ENCODE results near the gene DLK1. TPM values are rescaled to one million over a fixed set of nuclear protein-coding genes. Genes with fewer than 3 reads are reported as not detected.

Gene DLK1
- polyA plus RNA-seq, 3 donors: 13.0 to 17.6 (median 15.2) TPM

DNA sequence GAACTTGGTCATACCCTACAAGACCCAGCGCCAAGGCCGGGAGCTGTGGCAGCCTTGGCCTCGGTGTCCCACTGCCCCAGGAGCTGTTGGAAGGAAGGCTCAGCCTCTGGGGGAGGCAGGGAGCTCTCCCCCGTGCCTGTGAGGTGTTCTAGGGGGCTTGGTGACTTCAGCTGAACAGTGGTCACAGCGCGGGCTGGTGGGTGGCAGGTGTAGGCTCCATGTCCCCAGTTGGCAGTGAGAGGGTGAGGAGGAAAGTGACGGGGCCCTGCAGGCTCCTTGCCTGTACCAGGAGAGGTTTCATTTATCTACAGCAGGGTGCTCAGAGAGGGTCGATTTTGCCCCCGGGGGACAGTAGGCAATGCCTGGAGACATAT lies 47.5 kb downstream of the DLK1 start:
- no peak for DNase-seq

DNA sequence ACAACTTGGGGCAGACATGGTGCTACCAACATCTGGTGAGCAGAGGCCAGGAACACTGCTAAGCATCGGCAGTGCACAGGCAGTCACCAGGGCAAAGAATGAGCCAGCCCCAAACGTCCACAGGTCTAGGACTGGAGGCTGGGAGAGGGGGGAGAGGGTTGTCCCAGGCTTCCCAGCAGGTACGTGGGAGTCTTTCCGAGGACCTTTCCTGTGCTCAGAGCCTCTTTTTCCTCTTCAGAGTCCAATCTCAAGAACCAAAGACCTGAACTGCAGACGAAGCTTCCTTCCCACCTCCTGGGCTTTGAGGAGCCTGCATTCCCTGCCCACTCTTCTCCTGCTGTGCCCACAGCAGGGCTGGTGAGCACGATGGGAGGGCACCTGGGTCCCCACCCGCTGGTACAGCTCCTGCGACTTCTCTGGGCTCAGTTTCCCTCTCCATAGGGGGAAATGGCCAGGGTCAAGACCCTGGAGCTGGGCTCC lies 48.7 kb downstream of the DLK1 start:
- no peak for DNase-seq

DNA sequence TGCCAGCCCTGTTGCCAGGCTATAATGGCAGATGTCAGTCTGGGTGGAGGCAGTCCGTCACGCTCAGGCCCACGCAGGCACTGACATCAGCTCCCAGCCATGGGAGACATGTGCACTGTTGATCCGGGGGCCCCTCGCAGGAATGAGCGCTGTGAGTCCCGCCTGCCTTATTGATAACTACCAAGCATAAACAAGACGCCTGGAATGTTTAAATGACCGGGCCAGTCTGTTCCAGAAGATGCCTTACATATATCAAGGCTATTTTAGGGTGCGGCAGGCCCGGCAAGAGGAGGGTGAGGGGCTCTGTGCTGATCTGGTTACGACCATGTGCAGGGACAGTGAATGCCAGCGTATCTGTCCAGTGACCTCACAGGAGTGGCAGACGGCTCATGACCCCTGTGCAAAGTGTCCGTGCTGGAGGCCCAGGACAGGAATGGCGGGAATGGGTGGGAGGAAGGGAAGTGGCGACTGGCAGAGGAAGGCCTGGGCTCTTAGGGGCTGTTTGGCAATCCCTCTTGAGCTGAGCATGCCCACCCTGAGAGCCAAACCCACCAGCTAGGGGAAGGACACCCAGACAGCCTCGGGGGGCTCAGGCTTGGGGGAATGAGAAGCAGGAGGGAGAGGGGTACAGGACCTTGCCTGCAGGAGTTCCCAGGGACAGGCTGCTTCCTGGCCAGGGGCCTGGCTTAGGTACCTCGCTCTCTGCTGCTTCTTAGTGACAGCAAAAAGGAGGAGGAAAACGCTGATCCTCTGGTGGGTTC lies 49.3 kb downstream of the DLK1 start:
- DNase-seq: peak; percentile 48

DNA sequence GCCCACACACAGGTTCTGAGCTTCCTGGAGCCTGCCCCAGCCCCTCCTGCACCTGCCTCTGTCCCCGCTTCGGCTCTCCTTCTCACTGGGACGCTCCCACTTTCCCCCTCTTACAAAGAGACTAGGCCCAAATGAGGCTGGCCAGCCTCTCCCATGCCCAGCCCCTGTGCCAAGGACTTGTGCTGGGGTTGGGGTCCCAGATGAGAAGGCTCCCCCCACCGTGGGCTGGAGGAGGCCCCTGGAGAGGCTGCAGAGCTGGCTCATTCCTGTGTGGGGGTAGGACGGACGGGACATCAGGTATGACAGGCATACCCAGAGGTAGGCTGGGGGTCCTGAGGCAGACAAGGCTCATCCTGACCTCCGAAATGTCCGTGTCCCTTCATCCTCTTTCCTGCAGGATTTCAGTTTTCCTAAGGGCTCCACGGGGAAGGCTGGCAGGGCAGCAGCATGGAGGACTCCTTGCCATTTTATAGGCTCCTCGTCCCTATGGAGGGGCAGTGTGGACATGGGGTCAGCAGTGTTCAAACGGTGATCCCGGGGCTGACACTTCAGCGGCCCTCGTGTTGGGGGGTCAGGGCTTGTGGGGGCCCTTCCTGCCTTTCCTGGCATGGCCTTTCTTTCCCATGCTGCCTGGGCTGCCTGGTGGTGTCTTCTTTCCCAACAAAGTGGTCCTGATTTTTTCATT lies 50.1 kb downstream of the DLK1 start:
- no peak for DNase-seq

DNA sequence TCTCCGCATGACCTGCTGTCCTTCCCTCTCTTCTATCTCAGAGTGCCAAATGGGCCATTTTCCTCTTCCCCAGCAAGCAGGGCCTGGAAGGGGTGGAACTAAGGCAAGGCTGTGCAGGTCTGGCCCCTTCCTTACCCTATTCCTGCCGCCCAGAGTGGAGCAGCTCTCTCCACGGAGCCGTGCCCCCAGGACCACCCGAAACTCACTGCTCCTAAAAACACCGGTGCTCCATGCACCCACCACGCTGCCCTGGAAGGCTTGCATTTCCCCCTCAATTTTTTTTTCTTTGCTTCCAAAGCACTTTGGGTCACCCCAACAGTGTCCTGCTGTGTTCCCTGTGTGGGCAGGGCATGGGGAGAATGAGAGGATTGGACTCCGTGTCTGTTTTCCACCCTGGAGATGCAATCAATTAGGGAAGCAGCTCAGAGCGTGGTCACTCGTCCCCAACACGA lies 50.7 kb downstream of the DLK1 start:
- DNase-seq: no peak

DNA sequence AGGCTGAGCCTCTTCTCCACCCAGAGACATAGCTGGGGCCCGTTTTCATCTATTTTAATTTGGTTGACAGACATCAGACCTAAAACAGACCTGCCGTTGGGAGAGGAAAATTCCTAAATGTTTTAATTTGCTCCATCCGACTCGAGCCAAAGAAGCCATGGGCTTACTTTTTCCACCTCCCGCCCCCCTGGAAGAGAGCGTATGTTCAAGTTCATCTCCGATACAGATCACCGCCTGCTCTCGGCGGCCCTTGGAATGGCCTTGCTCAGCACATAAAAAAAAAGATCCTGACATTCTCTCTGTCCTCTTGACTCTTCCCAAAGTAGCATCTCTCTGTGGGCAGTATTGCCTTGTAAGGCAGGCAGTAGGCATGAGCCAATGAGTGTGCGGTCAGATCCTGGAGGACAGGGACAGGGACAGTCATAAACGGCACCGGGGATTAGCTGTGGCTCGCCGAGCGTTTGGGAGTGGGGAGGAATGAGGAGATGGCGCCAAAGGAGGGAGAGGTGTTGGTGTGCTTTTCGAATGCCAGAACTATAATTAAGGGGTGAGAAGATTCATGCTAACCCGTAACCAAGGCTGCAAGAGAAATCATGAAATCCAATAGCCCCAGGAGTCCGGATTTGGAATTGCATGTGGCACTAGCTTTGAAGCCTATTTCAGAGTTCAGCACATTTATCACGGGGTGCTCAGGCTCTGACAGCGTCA lies 51.3 kb downstream of the DLK1 start:
- DNase-seq: peak; percentile 64

DNA sequence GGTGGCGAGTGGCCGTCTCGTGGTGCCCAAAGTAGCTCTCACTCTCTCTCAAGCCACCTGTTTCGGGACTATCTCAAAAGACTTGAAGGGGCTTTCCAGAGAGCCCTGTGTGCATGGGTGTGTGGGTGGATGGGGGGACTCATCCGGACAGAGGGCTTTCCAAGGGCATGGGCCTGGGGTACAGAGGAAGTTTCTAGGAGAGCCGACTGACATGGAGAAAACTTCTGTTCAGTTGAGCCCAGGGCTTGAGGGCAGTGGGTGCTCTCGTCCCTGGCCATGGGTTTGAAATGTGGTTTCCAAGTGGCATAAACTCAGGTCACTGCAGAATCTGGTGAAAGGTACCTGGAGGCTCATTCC lies 51.8 kb downstream of the DLK1 start:
- no peak for DNase-seq

DNA sequence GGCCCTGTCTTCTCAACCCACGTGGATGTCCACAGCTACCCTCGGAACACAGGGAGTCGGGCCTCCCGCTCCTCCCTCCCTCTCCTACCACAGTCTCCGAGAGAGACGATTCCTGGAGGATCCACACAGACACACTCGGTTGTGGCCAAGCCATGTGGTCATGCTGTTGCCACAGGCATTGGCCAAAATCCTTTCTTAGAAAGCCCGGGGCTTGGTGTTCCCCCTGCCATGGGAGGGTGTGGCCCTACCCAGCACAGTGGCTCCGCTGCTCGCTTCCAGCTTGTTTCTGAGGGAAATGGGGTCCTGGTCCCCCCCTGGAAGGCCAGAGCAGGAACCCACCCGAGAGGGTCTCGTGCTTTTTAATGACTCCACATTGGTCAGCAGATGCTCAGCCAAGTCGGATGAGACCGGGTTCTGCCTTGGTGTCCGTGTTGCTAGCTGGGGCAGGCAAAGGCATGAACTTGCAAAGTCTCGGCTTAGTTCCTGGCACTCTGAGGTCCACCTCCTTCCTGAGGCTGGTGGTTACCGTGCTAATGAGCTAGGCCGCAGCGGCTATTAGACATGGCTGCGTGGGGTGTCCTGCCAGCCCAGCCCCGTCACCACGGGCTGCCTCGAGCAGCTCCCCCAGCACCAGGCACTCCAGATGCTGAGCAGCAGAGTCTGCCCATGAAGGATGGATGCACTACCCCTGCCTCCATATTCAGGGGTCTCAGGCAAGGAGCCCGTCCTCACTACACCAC lies 52.4 kb downstream of the DLK1 start:
- no peak for DNase-seq

DNA sequence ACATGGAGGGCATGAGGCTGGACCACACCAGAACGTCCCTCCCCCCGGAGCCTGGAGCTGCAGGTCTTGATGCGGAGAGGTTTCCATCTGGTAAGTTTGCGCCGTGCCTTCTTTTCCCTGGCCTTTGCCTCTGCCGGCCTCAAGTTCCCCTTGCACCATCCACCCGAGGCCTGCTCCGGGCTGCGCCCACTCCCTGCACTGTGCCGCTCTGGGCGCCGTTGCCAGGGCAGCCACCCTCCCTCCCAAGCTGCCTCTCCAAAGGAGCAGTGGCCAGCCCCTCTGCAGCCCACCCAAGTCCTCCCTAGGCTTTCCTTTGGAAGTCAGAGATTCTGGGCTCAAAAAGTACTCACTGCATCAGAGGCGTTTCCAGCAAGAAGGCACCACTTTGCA lies 53.0 kb downstream of the DLK1 start:
- no peak for DNase-seq

DNA sequence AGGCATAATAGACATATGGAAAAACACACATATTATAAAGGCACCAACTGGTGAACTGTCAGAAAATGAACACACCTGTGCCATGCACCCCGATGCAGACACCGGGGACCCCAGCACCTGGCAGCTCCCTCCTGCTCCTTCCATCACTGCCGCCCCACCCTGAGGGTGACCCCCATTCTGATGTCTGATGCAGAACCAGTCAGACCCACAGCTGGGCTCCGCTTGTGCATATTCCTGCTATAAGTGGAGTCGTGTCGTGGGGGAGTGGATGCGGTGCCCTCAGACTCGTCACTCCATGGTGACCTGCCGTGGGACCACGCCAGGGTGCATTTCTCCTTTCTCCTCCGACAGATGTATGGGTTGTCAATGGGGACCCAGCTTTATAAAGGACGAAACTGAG lies 53.6 kb downstream of the DLK1 start:
- DNase-seq: no peak

DNA sequence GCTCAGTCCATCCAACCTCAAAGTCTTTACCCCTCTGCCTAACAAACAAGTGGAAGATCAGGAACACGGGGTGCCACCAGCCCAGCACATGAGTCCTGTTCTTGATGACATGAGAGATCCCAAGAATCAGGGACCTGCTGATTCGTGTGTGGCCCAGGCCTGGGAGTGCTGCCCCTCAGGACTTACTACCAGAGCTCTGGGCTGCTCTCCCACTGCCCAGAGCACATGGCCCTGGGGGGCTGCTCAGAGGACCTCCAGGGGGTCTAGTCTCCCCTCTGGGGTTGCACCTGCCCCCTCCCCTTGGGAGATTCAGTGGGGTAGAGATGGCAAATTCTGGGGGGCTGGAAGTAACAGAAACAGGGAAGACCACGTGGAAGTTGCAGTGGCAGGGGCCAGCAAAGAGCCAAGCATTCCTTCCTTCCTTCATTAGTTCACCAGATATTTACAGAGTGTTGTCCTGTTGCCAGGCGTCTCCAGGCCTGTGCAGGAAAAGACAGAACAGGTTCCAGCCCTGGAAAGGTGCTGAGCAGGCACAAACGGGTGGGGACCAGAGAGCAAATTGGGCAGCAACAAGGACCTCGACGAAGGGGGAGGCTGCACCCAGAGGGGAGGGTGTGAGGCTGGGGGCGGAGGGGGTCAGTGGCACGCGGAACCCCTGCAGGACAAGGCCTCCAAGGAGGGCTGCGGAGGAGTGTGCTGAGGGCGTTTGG lies 54.1 kb downstream of the DLK1 start:
- DNase-seq: no peak

DNA sequence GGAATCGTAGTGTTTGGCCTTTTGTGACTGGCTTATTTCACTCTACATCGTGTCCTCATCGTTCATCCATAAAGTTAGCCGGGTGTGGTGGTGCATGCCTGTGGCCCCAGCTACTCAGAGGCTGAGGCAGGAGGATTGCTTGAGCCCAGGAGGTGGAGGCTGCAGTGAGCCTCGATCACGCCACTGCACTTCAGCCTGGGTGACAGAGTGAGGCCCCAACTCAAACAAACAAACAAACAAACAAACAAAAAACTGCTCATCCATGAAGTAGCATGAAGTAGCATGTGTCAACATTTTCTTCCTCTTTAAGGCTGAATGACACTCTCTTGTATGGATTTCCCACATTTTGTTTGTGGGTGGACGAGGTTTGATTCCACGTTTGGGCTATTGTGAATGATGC lies 55.3 kb downstream of the DLK1 start:
- DNase-seq: no peak

DNA sequence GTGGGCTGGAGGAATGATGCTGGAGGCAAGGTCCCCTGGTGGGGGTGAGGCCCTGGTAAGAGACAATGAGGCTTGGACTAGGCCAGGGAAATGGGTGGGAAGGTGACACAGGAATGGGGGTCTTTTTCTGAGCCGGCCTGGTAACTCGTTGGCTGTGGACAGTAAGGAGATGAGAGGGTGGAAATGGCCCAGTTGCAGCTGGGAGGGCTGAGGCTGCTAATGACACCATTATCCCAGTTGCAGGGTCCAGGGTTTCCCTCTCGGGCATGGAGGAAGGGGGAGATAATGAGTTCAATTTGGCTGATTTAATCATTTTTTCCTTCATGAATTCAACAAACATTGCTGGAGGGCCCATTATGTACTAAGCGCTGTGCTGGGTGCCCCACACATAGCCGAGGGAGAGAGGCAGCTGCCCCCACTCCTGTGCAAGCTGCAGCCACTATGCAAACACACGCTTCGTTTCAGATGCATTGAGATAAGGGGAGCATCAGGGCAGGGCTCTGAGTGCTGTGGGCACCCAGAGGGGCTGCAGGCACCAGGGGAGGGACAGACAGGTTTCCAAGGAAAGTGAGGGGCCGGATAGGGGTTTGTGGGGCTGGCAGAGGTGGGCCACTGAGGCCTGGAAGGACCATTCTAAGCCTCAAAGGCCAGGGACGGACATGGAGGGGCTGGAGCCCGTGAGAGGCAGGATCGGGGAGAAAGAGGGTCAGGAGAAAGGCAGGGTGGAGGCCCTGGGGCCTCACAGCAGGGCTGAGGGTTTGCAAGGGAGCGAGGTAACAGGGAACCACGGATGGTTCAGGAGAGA lies 56.0 kb downstream of the DLK1 start:
- no peak for DNase-seq

DNA sequence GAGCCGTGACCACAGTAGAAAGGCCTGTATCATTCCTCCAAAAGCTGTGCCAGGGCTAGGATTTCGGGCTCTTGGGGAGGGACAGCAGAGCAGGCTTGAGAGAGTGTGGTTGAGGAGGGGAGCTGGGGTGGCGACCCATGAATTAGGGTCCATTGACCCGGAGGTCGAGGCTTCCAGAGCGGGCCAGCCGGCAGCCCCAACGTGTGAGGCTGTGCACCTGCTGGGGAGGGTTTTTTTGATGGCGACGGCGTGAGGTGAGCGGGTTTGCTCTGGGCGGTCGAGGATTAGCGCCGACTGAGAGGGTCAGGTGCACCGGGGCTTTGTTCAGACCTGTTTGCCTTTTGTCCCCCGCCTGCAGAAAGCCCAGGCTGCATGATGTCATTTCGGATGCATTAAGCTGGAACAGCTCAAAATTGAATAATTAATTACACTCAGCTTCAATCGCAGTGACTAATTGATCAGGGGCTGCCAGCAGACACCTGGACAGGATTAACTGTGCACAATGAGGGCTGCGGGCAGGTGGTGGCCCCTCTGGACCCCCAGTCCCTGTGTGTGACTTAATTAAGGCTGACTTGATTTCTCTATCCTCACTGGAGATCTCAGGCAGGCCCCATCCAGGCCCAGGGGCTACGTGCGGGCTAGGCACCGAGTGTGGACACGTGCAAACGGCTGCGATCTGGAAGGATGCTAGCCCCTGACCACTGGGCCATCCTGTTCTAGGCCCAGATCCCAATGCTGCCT lies 57.1 kb downstream of the DLK1 start:
- no peak for DNase-seq

DNA sequence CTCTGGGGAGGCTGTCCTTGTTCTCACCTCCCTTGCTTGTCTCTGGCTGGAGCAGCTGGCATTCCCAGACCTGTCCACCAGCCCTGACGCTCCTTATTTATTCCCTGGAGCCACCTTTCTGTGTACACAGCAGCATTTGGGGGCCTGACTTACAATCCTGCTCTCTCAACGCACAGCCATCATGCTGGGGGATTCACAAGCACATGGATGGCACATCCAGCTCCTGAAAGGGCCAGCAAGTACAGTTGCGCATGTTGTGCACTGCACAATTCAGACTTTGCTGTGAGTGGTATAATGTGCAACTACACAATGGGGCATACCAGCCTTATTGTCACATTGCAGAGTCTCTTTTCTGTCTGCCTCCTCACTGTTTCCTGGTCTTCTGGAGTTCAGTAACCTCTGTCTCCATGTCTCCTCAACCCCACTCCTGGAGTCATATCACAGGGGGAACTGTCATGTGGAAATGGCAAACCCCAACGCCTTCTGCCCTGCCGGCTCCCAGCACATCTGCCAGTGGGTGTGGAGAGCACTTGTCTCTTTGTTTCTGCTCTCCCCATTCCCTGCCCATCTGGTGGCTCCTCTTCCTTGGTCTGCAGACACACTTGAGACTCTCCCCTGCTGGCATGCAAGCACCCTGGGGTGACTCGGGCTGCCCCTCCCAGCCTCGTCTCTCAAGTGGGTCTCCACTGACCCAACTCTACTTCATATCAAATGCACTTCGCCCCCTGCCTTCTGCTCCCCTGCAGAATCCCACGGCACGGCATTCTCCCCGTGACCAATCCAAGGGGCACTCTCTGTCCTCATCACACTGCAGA lies 58.0 kb downstream of the DLK1 start:
- DNase-seq: no peak

DNA sequence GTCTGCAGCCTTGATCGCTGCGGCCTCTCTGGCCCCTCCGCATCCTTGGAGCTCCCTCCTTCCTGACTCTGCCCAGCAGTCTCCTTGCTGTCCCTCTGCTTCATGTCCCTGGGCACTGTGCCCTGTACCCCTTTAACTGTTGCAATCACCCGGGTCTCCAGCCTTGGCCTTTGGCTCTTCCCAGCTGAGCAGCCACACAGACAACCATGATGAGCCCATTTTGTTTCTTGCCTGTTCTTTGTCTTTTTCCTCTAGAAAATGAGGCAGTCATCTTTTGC lies 58.6 kb downstream of the DLK1 start:
- no peak for DNase-seq

DNA sequence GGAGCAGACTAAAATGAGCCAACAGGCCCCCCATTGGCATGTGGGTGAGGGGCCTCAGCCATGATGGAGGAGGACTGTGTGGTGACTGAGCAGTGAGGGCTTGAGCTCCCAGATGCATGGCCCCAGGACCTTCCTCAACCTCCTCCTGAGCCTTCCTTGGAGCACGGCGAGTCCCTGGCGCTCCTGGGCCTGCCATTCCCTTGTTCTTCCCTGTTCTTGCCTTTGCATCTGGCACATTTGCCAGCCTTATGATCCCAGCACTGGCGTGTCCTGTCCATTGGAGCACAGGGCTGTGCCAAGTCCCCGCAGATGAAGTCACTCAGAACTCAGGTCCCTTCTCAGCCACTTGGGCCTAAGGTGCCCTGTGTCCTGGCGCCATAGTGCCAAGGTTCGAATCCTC lies 58.9 kb downstream of the DLK1 start:
- DNase-seq: no peak

DNA sequence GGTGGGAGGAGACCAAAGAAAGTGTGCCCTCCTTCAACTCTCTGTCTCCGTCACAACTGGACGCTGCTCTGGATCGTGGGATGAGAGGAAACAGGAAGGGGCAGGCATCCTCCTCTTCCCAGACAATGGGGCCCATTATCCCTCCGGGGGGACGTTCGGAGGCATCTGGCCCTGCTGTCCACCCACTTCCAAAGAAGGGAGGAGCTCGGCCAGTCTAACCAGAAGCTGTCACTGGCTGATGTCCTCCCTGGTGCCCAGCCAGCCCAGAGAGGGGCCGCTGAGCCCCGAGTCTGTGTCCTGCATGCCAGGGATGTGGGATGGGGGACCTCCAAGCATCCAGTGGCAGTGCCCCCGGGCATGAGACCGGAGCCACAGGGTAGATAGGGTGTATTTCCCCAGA lies 59.4 kb downstream of the DLK1 start:
- no peak for DNase-seq

DNA sequence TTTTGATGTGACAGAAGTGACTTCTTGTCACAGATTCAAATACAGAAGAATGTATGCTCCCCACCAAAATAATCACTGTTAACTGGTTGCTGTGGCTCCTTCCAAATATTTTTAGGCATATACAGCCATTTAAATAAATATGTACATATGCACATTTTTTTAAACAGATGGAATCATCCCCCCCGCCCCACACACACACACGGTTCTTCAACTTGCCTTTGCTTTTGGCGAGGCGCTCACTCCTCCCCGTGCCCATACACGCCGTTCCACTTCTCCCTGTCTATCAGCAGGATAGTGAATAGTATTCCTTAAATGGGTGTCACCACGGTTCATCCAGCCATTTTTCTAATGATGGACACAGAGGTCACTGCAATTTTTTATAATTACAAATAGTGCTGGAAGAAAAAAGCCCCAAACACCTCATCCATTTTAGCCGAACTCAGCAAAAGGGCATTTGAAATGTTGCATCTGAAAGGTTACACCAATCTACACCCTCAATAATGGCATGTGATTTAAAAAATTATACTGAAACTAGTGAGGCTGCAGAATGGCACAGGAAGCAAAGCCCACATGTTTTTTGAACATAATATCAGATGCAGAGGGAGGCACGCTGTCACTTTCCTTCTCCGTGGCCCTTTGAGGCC lies 60.0 kb downstream of the DLK1 start:
- no peak for DNase-seq
